GM19099 (cell line): ENCODE measurements around the gene ZMAT1.

Experiments
- POLR2A ChIP-seq: IDR thresholded peaks from 3 replicates; pipeline ENCODE4 v1.6.1; 2011; ENCODE audit warnings: low read depth; ENCODE audit not compliant: insufficient read length; ENCODE audit errors: extremely low read depth

Gene ZMAT1

DNA sequence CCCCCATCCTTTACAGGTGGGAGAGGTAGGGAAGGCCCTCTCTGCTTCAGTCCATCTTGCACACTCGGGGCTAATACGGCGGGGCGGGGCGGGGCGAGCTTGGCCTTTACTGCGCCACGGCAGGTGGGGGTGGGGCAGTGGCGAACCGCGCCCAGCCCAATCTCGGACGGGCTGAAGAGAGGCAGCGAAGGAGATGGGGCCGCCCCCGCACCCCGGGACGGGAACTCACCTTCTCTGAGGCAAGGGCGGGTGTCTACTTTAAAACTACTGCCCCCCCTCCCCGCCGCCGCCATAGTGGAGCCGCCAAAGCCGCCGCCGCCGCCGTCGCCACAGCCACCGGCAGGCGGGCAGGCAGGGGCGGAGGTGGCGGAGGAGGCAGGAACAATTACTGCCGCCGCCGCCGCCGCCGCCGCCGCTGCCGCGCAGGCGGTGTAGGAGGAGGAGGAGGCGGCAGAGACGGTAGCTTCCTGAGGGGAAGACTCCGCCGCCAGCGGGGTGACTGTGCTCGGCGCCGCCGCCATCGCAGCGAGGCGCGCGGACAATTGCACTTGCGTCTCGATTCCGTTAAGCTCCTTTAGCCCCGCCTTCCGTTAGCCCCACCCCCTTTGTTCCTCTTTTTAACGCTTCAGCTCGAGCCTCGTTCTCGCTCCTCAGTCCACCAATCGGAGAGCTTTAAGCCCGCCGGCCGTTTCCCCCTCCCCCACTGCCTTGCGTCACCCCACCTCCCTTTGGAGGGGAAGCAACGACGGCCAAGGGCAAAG, at the start of gene ZMAT1:
Gene ZMAT1, minus strand, starts transcription at position 540 of the 761 bp plus-strand sequence. Its CDS starts 19 bp downstream, at position 521.
- peak; percentile 77 for TF ChIP-seq POLR2A

DNA sequence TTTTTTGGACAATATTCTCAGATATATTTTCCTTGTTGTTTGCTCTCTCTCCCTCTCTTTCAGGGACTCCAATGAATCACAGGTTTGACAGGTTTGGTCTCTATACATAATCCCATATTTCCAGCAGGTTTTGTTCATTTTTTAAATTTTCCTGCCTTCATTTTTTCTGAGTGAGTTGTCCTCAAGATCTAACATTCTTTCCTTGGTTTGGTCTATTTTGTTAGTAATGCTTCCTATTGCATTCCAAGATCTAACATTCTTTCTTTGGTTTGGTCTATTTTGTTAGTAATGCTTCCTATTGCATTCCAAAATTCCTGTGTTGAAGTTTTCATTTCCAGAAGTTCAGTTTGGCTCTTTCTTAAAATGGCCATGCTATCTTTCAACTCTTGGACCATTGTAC, 45.3 kb upstream of the ZMAT1 start:
- no peak for TF ChIP-seq POLR2A

DNA sequence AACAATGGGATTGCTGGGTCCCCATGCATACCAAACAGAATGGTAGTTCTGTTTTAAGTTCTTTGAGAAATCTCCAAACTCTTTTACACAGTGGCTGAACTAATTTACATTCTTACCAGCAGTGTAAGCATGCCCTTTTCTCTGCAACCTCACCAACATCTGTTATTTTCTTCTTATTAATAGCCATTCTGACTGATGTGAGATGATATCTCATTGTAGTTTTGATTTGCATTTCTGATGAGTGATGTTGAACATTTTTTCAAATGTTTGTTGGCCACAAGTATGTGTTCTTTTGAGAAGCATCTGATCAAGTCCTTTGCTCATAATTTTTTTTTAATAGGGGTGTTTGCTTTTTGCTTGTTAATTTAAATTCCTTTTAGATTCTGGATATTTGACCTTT, 41.2 kb upstream of the ZMAT1 start:
- TF ChIP-seq POLR2A, result no peak

DNA sequence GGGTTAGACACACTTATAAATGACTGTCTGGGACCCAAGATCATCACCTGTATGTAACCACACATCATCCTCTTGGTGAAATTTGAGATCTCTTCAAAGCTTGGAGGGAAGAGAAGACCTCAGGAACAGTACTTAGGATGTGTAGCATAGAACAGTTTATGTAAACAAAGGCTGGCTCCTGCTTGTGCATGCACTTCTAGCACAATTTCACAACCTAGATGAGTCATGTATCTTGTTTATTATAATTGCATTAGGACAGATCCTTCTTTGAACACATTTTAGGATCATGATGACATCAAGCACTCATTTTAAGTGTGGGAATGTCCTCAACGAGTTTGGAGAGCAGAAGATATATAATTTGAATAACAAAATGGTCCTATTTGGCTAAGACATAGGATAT, 26.3 kb upstream of the ZMAT1 start:
- no peak for TF ChIP-seq POLR2A

DNA sequence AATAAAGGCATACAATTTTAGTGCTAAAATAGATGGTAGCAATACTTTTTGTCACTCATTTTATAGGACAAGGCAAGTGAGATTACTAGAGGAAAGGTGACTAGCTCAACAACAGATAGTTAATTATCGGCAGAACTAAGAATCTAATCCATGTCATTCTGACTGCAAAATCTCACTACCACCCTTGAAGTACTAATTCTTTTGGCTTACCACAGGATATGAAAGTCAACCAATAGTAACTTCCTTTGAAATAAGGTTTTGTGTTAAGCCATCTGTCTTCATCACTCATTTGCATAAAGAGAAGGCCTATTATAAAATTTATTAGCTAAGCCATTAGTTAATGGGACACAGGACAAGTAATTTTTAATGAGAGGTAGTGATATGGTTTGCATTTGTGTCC, 25.3 kb upstream of the ZMAT1 start:
- no peak for TF ChIP-seq POLR2A

DNA sequence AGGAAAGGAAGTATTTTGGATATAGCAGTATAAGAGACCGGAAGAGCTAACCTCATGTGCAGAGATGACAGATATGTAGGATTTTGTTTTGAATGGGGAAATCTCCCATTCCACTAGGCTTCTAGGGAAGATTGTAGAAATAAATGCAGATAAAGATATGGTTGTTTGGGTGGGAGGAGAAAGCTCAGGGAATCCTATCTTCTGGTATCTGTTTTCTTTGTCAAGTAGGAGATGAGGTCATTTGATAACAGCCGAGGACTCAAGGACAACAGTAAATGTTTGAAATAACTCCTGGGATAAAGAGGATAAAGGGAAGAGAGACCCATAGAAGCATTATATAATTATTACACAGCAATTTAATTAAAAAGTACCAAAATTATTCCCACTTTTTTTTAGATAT, 24.7 kb upstream of the ZMAT1 start:
- no peak for TF ChIP-seq POLR2A

DNA sequence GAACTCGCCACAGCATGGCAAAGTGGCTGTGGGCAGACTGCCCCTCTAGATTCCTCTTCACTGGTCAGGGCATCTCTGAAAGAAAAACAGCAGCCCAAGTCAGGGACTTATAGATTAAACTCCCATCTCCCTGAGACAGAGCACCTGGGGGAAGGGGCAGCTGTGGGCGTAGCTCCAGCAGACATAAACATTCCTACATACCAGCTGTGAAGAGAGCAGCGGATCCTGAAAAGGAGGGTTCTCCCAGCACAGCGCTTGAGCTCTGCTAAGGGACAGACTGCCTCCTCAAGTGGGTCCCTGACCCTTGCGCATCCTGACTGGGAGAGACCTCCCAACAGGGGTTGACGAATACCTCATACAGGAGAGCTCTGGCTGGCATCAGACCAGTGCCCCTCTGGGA, 18.8 kb upstream of the ZMAT1 start:
- TF ChIP-seq POLR2A, result no peak

DNA sequence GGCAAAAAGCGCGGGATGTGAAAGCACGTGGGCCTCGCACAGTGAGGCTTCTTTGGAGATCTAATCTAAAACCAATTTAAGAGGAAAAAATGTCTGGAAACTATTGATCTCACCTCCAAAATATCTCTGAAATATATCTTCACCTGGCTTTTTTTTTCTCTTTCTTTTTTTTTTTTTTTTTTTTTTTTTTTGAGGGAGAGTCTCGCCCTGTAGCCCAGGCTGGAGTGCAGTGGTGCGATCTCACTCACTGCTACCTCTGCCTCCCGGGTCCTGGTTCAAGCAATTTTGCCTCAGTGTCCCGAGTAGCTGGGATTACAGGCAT, 383 bp upstream of the ZMAT1 start:
- TF ChIP-seq POLR2A, result no peak

DNA sequence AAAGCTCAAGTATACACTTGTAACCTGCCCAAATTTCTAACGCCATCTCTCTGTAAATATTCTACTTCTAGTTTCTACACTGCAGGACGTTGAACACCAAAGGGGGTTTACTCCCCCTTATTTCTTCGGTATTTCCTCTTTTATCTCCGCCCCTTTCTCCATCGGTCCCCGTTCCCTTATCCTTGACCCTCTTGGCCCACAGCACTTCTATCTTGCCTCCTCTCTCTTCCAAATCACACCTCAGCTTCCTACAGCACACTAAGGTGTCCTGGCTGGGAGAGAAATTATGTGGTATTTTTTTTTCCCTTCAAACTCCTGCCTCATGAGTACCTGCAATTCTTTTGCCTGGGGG, 715 bp downstream of the ZMAT1 start:
- TF ChIP-seq POLR2A, result no peak

DNA sequence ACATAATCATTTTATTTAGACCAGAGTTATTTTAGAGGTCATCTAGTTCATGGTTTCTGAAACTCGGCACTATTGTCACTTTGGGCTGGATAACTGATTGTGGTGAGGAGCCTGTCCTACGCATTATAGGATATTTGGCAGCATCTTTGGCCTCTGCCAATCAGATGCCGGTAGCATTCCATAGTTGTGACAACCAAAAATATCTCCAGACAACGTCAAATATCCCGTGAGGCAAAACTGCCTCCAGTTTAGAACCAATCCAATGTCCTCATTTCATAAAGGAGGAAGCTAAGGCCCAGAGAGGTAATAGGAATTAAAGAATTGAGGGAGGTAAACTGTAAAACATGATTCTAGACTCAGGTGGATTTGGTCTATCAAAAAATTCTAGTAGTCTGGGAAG, 6.1 kb downstream of the ZMAT1 start:
- no peak for TF ChIP-seq POLR2A

DNA sequence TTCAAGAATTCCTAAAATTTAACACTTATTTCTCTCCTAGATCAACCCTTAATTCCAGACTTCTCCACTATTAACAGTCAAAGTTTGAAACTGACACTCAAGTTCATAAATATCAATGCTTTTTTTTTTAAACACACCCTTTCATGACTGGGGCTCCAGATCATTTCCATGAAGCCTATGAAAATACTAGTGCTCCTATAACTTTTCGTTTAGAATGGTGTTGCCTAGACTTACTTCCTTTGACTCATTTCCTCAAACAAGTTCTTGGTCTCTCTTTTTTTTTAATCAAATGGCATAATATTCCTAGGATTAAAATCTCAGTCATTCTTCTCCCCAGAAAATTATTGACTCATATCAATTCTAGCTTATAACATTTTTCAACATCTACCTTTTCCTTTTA, 13.1 kb downstream of the ZMAT1 start:
- TF ChIP-seq POLR2A, result no peak

DNA sequence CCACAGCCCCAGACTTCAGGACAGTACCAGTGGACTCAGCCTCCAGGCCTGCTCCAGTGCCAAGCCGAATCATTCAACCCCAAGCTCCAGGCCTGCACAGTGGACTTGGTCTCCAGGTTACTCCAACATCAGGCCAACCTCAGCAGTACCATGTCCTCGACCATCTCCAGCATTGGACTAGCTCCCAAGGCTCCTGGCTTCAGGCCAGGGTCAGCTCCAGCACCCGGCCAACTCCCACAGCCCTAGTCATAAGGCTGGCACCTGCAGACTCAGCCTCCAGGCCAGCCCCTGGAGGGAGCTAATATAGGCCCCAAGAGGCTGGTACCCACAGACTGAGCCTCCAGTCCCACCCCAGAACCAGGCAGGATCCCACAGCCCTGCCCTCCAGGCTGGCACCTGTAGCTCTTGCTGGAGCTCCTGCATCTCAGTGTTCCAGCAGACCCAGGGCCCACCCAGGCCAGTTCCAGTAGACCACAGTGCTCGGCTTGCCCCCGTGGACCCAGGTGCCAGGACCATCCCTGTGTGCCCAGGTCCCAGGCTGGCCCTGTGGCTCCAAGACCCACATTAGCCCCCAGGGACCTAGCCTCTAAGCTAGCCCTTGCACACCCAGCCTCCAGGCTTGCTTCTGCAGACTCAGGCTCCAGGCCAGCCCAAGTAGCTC, 25.6 kb downstream of the ZMAT1 start:
- no peak for TF ChIP-seq POLR2A

DNA sequence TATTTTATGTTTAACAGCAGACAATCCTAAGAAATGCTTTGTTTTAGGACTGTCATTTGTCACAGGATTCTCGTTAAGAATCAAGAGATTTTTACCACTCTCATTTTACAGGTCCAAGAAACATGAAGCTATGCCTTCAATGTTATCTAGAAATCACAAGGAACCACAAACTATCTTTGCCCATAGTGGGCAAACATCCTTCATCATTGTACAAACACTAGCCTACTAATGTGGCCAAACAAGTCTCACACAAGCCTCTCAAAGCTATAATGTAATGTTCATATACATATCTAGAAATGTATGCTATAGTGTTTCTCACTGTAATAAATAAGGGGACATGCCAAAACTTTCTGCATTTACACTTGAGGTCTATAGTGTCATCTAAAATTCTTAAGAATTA, 26.8 kb downstream of the ZMAT1 start:
- TF ChIP-seq POLR2A, result no peak
